ENCODE results near the gene MANSC1.

Gene MANSC1

GRCh38 chr12:12302976-12303375, 47.1 kb downstream of the MANSC1 start:
- no peak overlapping the region for H3K4me2 ChIP-seq (ENCODE audit: low read length)
- H3K4me3 ChIP-seq (ENCODE audit: low read length) = no peak overlapping the region
- H3F3A ChIP-seq (ENCODE audit: control insufficient read depth, insufficient read depth) = no peaks in the 10 kb centered on the region
- H3K9me2 ChIP-seq (replicated peaks; ENCODE audit: control insufficient read depth, low read length) = no peaks in the 10 kb centered on the region
- H3K27ac ChIP-seq (ENCODE audit: low read depth, low read length) = no peak overlapping the region
- H3K27me3 ChIP-seq (ENCODE audit: control insufficient read depth, low read length) = peaks cover 5% of the 10 kb centered on the region
- no peaks in the 10 kb centered on the region for H3K4me1 ChIP-seq (ENCODE audit: control insufficient read depth, low read length)
- H3K36me3 ChIP-seq (ENCODE audit: control insufficient read depth, low read length) = no peaks in the 10 kb centered on the region
- no peaks in the 10 kb centered on the region for H3K9me3 ChIP-seq (ENCODE audit: control insufficient read depth, insufficient read depth, low read length)
- no peak for TF ChIP-seq CTCF (IDR thresholded peaks at IDR 0.05; ENCODE audit: low read depth, low read length, poor library complexity, severe bottlenecking)
- TF ChIP-seq EZH2phosphoT487 (IDR thresholded peaks at IDR 0.05; ENCODE audit: borderline replicate concordance, low read length) = no peak
- H3K79me2 ChIP-seq (ENCODE audit: control insufficient read depth, low read length) = no peaks in the 10 kb centered on the region
- no peaks in the 10 kb centered on the region for H4K20me1 ChIP-seq (ENCODE audit: control insufficient read depth, insufficient read depth, low read depth, low read length)

GRCh38 chr12:12301122-12301521, 48.9 kb downstream of the MANSC1 start:
- no peaks in the 10 kb centered on the region for H3K4me1 ChIP-seq (ENCODE audit: control insufficient read depth, low read length)
- no peaks in the 10 kb centered on the region for H3K9me2 ChIP-seq (replicated peaks; ENCODE audit: control insufficient read depth, low read length)
- H3K9me3 ChIP-seq (ENCODE audit: control insufficient read depth, insufficient read depth, low read length) = no peaks in the 10 kb centered on the region
- no peaks in the 10 kb centered on the region for H3K79me2 ChIP-seq (ENCODE audit: control insufficient read depth, low read length)
- no peak overlapping the region for H3K4me2 ChIP-seq (ENCODE audit: low read length)
- TF ChIP-seq CTCF (IDR thresholded peaks at IDR 0.05; ENCODE audit: low read depth, low read length, poor library complexity, severe bottlenecking) (no peak), EZH2phosphoT487 (IDR thresholded peaks at IDR 0.05; ENCODE audit: borderline replicate concordance, low read length) (no peak)
- no peak overlapping the region for H3K4me3 ChIP-seq (ENCODE audit: low read length)
- no peaks in the 10 kb centered on the region for H4K20me1 ChIP-seq (ENCODE audit: control insufficient read depth, insufficient read depth, low read depth, low read length)
- H3K27ac ChIP-seq (ENCODE audit: low read depth, low read length) = no peak overlapping the region
- no peaks in the 10 kb centered on the region for H3K36me3 ChIP-seq (ENCODE audit: control insufficient read depth, low read length)
- H3K27me3 ChIP-seq (ENCODE audit: control insufficient read depth, low read length) = peaks cover 2% of the 10 kb centered on the region; the same call in 1 of the 2 replicates
- no peaks in the 10 kb centered on the region for H3F3A ChIP-seq (ENCODE audit: control insufficient read depth, insufficient read depth)

GRCh38 chr12:12297201-12297830, 52.7 kb downstream of the MANSC1 start:
- Histone ChIP-seq H3K9me2 (replicated peaks; ENCODE audit: control insufficient read depth, low read length) (no peaks in the 10 kb centered on the region), H4K20me1 (ENCODE audit: control insufficient read depth, insufficient read depth, low read depth, low read length) (no peaks in the 10 kb centered on the region), H3K4me1 (ENCODE audit: control insufficient read depth, low read length) (no peaks in the 10 kb centered on the region), H3K4me3 (ENCODE audit: low read length) (no peak overlapping the region), H3K9me3 (ENCODE audit: control insufficient read depth, insufficient read depth, low read length) (no peaks in the 10 kb centered on the region), H3K27ac (ENCODE audit: low read depth, low read length) (no peak overlapping the region), H3F3A (ENCODE audit: control insufficient read depth, insufficient read depth) (no peaks in the 10 kb centered on the region), H3K36me3 (ENCODE audit: control insufficient read depth, low read length) (no peaks in the 10 kb centered on the region), H3K4me2 (ENCODE audit: low read length) (no peak overlapping the region), H3K79me2 (ENCODE audit: control insufficient read depth, low read length) (no peaks in the 10 kb centered on the region), H3K27me3 (ENCODE audit: control insufficient read depth, low read length) (no peaks in the 10 kb centered on the region)
- TF ChIP-seq CTCF (IDR thresholded peaks at IDR 0.05; ENCODE audit: low read depth, low read length, poor library complexity, severe bottlenecking) = no peak
- TF ChIP-seq EZH2phosphoT487 (IDR thresholded peaks at IDR 0.05; ENCODE audit: borderline replicate concordance, low read length) = no peak

All from DOHH2 (cell line).